Measurements from ENCODE around the gene ING2. TPM values are rescaled to one million over a fixed set of nuclear protein-coding genes. Genes with fewer than 3 reads are reported as not detected.

Gene ING2
- polyA plus RNA-seq, 1 donor from 2014 or later = 27.2 TPM

- Histone ChIP-seq H2AFZ (ENCODE audit: low read depth, low read length) (no peak overlapping the region), H3K9me2 (ENCODE audit: insufficient read depth, low read length) (no peaks in the 10 kb centered on the region), H3K4me3 (ENCODE audit: low read length) (no peak overlapping the region), H3K9ac (ENCODE audit: low read length) (no peak overlapping the region), H3F3A (ENCODE audit: insufficient read depth, low read length, poor library complexity, severe bottlenecking) (no peaks in the 10 kb centered on the region), H3K36me3 (ENCODE audit: insufficient read depth, low read length) (no peaks in the 10 kb centered on the region), H4K20me1 (ENCODE audit: insufficient read depth) (no peaks in the 10 kb centered on the region), H3K27me3 (ENCODE audit: insufficient read depth, low read depth, low read length) (no peaks in the 10 kb centered on the region), H3K9me3 (ENCODE audit: low read length) (no peaks in the 10 kb centered on the region), H3K4me2 (ENCODE audit: low read length) (no peak overlapping the region), H3K27ac (ENCODE audit: low read length) (no peak overlapping the region), H3K79me2 (replicated peaks; ENCODE audit: insufficient read depth, low read length) (no peaks in the 10 kb centered on the region)
- TF ChIP-seq MXI1 (conservative IDR thresholded peaks at IDR 0.05; ENCODE audit: poor library complexity, severe bottlenecking) = no peak
- TF ChIP-seq, protein P1, sequence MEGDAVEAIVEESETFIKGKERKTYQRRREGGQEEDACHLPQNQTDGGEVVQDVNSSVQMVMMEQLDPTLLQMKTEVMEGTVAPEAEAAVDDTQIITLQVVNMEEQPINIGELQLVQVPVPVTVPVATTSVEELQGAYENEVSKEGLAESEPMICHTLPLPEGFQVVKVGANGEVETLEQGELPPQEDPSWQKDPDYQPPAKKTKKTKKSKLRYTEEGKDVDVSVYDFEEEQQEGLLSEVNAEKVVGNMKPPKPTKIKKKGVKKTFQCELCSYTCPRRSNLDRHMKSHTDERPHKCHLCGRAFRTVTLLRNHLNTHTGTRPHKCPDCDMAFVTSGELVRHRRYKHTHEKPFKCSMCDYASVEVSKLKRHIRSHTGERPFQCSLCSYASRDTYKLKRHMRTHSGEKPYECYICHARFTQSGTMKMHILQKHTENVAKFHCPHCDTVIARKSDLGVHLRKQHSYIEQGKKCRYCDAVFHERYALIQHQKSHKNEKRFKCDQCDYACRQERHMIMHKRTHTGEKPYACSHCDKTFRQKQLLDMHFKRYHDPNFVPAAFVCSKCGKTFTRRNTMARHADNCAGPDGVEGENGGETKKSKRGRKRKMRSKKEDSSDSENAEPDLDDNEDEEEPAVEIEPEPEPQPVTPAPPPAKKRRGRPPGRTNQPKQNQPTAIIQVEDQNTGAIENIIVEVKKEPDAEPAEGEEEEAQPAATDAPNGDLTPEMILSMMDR (IDR thresholded peaks at IDR 0.05; ENCODE audit: poor library complexity, severe bottlenecking) = no peak
- no peak for TF ChIP-seq RAD21 (conservative IDR thresholded peaks at IDR 0.05)
- no peak for TF ChIP-seq TAF1 (IDR thresholded peaks at IDR 0.05; ENCODE audit: low read depth)
- no peak for TF ChIP-seq EP300 (conservative IDR thresholded peaks at IDR 0.05; ENCODE audit: poor library complexity, severe bottlenecking)
Measured at GRCh38 chr4:183546376-183546775, 41.5 kb downstream of the ING2 start.

GRCh38 chr4:183548306-183548705 is 43.4 kb downstream of the ING2 start:
- Histone ChIP-seq H2AFZ (ENCODE audit: low read depth, low read length) (no peak overlapping the region), H3K27me3 (ENCODE audit: insufficient read depth, low read depth, low read length) (no peaks in the 10 kb centered on the region), H3K9me3 (ENCODE audit: low read length) (no peaks in the 10 kb centered on the region), H4K20me1 (ENCODE audit: insufficient read depth) (no peaks in the 10 kb centered on the region), H3K9ac (ENCODE audit: low read length) (no peak overlapping the region), H3K4me2 (ENCODE audit: low read length) (no peak overlapping the region), H3F3A (ENCODE audit: insufficient read depth, low read length, poor library complexity, severe bottlenecking) (no peaks in the 10 kb centered on the region), H3K36me3 (ENCODE audit: insufficient read depth, low read length) (no peaks in the 10 kb centered on the region), H3K4me3 (ENCODE audit: low read length) (no peak overlapping the region), H3K79me2 (replicated peaks; ENCODE audit: insufficient read depth, low read length) (no peaks in the 10 kb centered on the region), H3K27ac (ENCODE audit: low read length) (no peak overlapping the region), H3K9me2 (ENCODE audit: insufficient read depth, low read length) (no peaks in the 10 kb centered on the region)
- no peak for TF ChIP-seq SMC3 (conservative IDR thresholded peaks at IDR 0.05; ENCODE audit: poor library complexity)
- TF ChIP-seq, protein P1 (IDR thresholded peaks at IDR 0.05; ENCODE audit: poor library complexity, severe bottlenecking) = no peak
- TF ChIP-seq MXI1 (conservative IDR thresholded peaks at IDR 0.05; ENCODE audit: poor library complexity, severe bottlenecking) = no peak
- TF ChIP-seq REST (IDR thresholded peaks at IDR 0.05; ENCODE audit: borderline replicate concordance) = no peak
- TF ChIP-seq POLR2AphosphoS5 (IDR thresholded peaks at IDR 0.05) = no peak
- TF ChIP-seq EZH2 (IDR thresholded peaks at IDR 0.05; ENCODE audit: borderline replicate concordance, insufficient read depth, low read length, poor library complexity, severe bottlenecking) = no peak
- no peak for TF ChIP-seq EP300 (conservative IDR thresholded peaks at IDR 0.05; ENCODE audit: poor library complexity, severe bottlenecking)
- no peak for TF ChIP-seq RAD21 (conservative IDR thresholded peaks at IDR 0.05)
- TF ChIP-seq TAF1 (IDR thresholded peaks at IDR 0.05; ENCODE audit: low read depth) = no peak
